A549 (cell line): ENCODE results near the gene PXK. TPM values are rescaled to one million over a fixed set of nuclear protein-coding genes. Genes with fewer than 3 reads are reported as not detected.

ENCODE experiments used
- ATAC-seq, 2 experiments: fragments of 200-7000 bp in 1 of 2; fragments of >200 bp in 1 of 2; cut with Nextera tagmentation in 1 of 2; cut with Tn5 transposase in 1 of 2; 3 replicates each; pipeline versions ENCODE4 v1.8.0 to v1.9.1; 2018 to 2020; ENCODE audit warnings: mild to moderate bottlenecking in 1 of 2, moderate library complexity in 1 of 2
- CTCF ChIA-PET: fragments of 300-600 bp; sonication (Branson Sonifier 250); formaldehyde crosslinking; extraction: SDS; loops from one replicate; lab custom pipeline; 2021; ENCODE audit warnings: antibody characterized with exemption, inconsistent platforms; lab: Yijun Ruan, JAX
- POLR2A ChIA-PET: fragments of 350-600 bp; formaldehyde crosslinking; extraction: SDS; loops from one replicate; lab custom pipeline; 2021; ENCODE audit warnings: antibody characterized with exemption, inconsistent platforms; lab: Yijun Ruan, JAX
- DNase-seq, 2 experiments: peaks; one replicate each; pipeline versions ENCODE4 v3.0.0 to v3.0.0-alpha.2; 2011 to 2016; ENCODE audit warnings: low read depth in 1 of 2, low spot score in 1 of 2
- FAIRE-seq: peaks from 2 replicates; lab custom pipeline; 2011; peaks lifted over from hg19 to GRCh38; lab: Jason Lieb, UNC
- H3K27ac ChIP-seq, 2 experiments: fragments of >200 bp; sonication (Bioruptor Twin); formaldehyde crosslinking; 3 replicates each; pipeline ENCODE4 v1.5.1; 2016 to 2017
- H3K4me1 ChIP-seq: fragments of >200 bp; sonication (Bioruptor Twin); formaldehyde crosslinking; 3 replicates; pipeline ENCODE4 v1.6.1; 2016
- H3K4me2 ChIP-seq: fragments of >200 bp; sonication (Bioruptor Twin); formaldehyde crosslinking; 3 replicates; pipeline ENCODE4 v1.6.1; 2016
- H3K4me3 ChIP-seq: fragments of >200 bp; sonication (Bioruptor Twin); formaldehyde crosslinking; 3 replicates; pipeline ENCODE4 v1.5.1; 2016
- H3K9me3 ChIP-seq: fragments of >200 bp; sonication (Bioruptor Twin); formaldehyde crosslinking; 3 replicates; pipeline ENCODE4 v1.6.1; 2016
- CEBPB ChIP-seq, 2 experiments: fragments of >200 bp in 1 of 2; sonication (Bioruptor Twin) in 1 of 2; formaldehyde crosslinking in 1 of 2; IDR thresholded peaks; 2 replicates each; pipeline ENCODE4 v1.6.1; 2012 to 2016
- CHD2 ChIP-seq: fragments of 150-350 bp; IDR thresholded peaks from 2 replicates; pipeline ENCODE4 v1.6.1; 2014; ENCODE audit warnings: low read length; ENCODE audit not compliant: partially characterized antibody
- EP300 ChIP-seq, 2 experiments: fragments of >200 bp; sonication (Bioruptor Twin); formaldehyde crosslinking; IDR thresholded peaks; 2 replicates in 1 of 2; 3 replicates in 1 of 2; pipeline ENCODE4 v1.6.1; 2016 to 2017
- ESRRA ChIP-seq: fragments of 150-350 bp; IDR thresholded peaks from 2 replicates; pipeline ENCODE4 v1.6.1; 2014; ENCODE audit warnings: mild to moderate bottlenecking, low read length, borderline replicate concordance
- FOSL2 ChIP-seq, 2 experiments: fragments of 450-650 bp in 1 of 2; fragments of >200 bp in 1 of 2; sonication (Bioruptor Twin) in 1 of 2; formaldehyde crosslinking; IDR thresholded peaks; 2 replicates each; pipeline versions ENCODE4 v1.5.0 to v1.6.1; 2016 to 2020; ENCODE audit warnings: mild to moderate bottlenecking in 1 of 2, moderate library complexity in 1 of 2
- FOXS1 ChIP-seq: fragments of 250-450 bp; sonication (Bioruptor Pico); IDR thresholded peaks from 2 replicates; pipeline ENCODE4 v1.5.0; 2020; ENCODE audit warnings: mild to moderate bottlenecking, moderate library complexity
- HEYL ChIP-seq: fragments of 250-450 bp; sonication (Bioruptor Pico); IDR thresholded peaks from 2 replicates; pipeline ENCODE4 v1.8.0; 2021; ENCODE audit warnings: mild to moderate bottlenecking, moderate library complexity
- JUN ChIP-seq, 2 experiments: fragments of >200 bp; sonication (Bioruptor Twin); formaldehyde crosslinking; IDR thresholded peaks; 2 replicates in 1 of 2; 3 replicates in 1 of 2; pipeline ENCODE4 v1.6.1; 2016 to 2017
- JUNB ChIP-seq: fragments of >200 bp; sonication (Bioruptor Twin); formaldehyde crosslinking; IDR thresholded peaks from 2 replicates; pipeline ENCODE4 v1.6.1; 2016
- KDM1A ChIP-seq: fragments of 200-600 bp; sonication (generic); IDR thresholded peaks from 2 replicates; pipeline ENCODE4 v1.6.1; 2016; ENCODE audit warnings: low read depth, mild to moderate bottlenecking
- KDM5A ChIP-seq: fragments of 200-600 bp; sonication (generic); IDR thresholded peaks from 2 replicates; pipeline ENCODE4 v1.6.1; 2016; ENCODE audit warnings: antibody characterized with exemption, mild to moderate bottlenecking
- MYC ChIP-seq: IDR thresholded peaks from 2 replicates; pipeline ENCODE4 v1.6.1; 2012; ENCODE audit warnings: mild to moderate bottlenecking, inconsistent platforms, low read length, improper control_type of control experiment, borderline replicate concordance
- NFE2L2 ChIP-seq: fragments of 150-350 bp; conservative IDR thresholded peaks from 2 replicates; pipeline ENCODE4 v1.6.1; 2014; ENCODE audit warnings: low read length
- NPAS2 ChIP-seq: fragments of 250-450 bp; sonication (Bioruptor Pico); IDR thresholded peaks from 2 replicates; pipeline ENCODE4 v1.8.0; 2022; ENCODE audit warnings: mild to moderate bottlenecking, moderate library complexity, borderline replicate concordance
- NR3C1 ChIP-seq: fragments of >200 bp; sonication (Bioruptor Twin); formaldehyde crosslinking; IDR thresholded peaks from 3 replicates; pipeline ENCODE4 v1.6.1; 2017
- RFX5 ChIP-seq: fragments of 450-650 bp; IDR thresholded peaks from 2 replicates; pipeline ENCODE4 v1.7.1; 2014; ENCODE audit warnings: antibody characterized with exemption, mild to moderate bottlenecking, moderate library complexity
- SMC3 ChIP-seq: fragments of >200 bp; sonication (Bioruptor Twin); formaldehyde crosslinking; IDR thresholded peaks from 3 replicates; pipeline ENCODE4 v1.6.1; 2018; ENCODE audit warnings: inconsistent platforms
- SREBF2 ChIP-seq: fragments of 450-650 bp; IDR thresholded peaks from 2 replicates; pipeline ENCODE4 v1.6.1; 2014; ENCODE audit warnings: mild to moderate bottlenecking, moderate library complexity
- TFCP2L1 ChIP-seq: fragments of 250-450 bp; sonication (Bioruptor Pico); IDR thresholded peaks from 2 replicates; pipeline ENCODE4 v1.5.0; 2021; ENCODE audit warnings: mild to moderate bottlenecking
- ZC3H11A ChIP-seq: fragments of 450-650 bp; IDR thresholded peaks from 2 replicates; pipeline ENCODE4 v1.6.1; 2014; ENCODE audit warnings: antibody characterized with exemption, mild to moderate bottlenecking
- ZFP36 ChIP-seq: fragments of 450-650 bp; IDR thresholded peaks from 2 replicates; pipeline ENCODE4 v1.6.1; 2014; ENCODE audit warnings: borderline replicate concordance; ENCODE audit not compliant: partially characterized antibody
- ZNF302 ChIP-seq: fragments of 250-450 bp; sonication (Bioruptor Pico); IDR thresholded peaks from 2 replicates; pipeline ENCODE4 v1.9.0; 2021; ENCODE audit warnings: inconsistent platforms, mild to moderate bottlenecking, moderate library complexity
- WGBS: methylation state at CpG from one replicate; pipeline ENCODE4 v1.1.6; 2017; ENCODE audit errors: missing lambda C conversion rate; 5-methylcytosine and 5-hydroxymethylcytosine counted together
- polyA plus RNA-seq, 4 experiments: library from polyadenylated mRNA; depleted of rRNA in 3 of 4; stranded (reverse); fragments of >200 nt; fragmentation: RNase III in 1 of 4; extraction: RNeasy Plus Mini Kit Qiagen cat#74134 plus additional on column Dnase treatment in 1 of 4; gene quantifications; 2 replicates in 3 of 4; 3 replicates in 1 of 4; pipeline ENCODE4 v1.2.3, GENCODE V29; 2011 to 2017
- TF ChIP-seq, protein P1 (sequence below): fragments of 450-650 bp; IDR thresholded peaks from 2 replicates; pipeline ENCODE4 v1.6.1; 2014; ENCODE audit warnings: antibody characterized with exemption
- TF ChIP-seq, protein P2 (sequence below): IDR thresholded peaks from 2 replicates; pipeline ENCODE4 v1.6.1; 2012
- TF ChIP-seq, protein P3 (sequence below): fragments of >200 bp; sonication (Bioruptor Twin); formaldehyde crosslinking; IDR thresholded peaks from 3 replicates; pipeline ENCODE4 v1.5.1; 2016
- TF ChIP-seq, protein P4 (sequence below): fragments of 250-450 bp; sonication (Bioruptor Pico); IDR thresholded peaks from 2 replicates; pipeline ENCODE4 v1.5.0; 2021; ENCODE audit warnings: mild to moderate bottlenecking, moderate library complexity, borderline replicate concordance
- TF ChIP-seq, protein P5 (sequence below): IDR thresholded peaks from 2 replicates; pipeline ENCODE4 v1.6.1; 2012
- TF ChIP-seq, protein P6 (sequence below): fragments of >200 bp; sonication (Bioruptor Twin); formaldehyde crosslinking; IDR thresholded peaks from 3 replicates; pipeline ENCODE4 v1.6.1; 2016

Gene PXK
- polyA plus RNA-seq, 2 of the 4 experiments (the other 2 are of a cell fraction), result 4.4 to 10.5 TPM

DNA sequence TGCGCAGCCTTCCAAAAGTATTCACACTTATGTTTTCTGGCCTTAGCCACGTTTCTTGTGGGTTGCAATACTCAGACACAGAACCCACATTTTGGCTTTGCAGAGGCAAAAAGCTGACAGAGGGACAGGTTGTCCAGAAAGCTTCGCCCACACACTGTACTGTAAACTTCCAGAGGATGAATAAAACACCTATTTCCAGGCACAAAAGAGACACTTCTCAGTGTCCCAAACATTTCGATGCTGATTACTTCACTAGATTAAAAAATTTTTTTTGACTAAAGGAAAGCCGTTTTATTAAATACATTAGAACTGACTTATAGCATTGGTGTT, 131.2 kb downstream of the PXK start:
- DNase-seq, result no peak
- peaks cover 21% of the 10 kb centered on the region; the same call in 2 of the 3 replicates for H3K4me1 ChIP-seq
- POLR2A ChIA-PET, result no interaction called here
- WGBS, result 23% methylated on average over 5 of the region's 5 CpGs
- peak overlapping the region; percentile 68 to 75 for H3K27ac ChIP-seq
- no peak; a peak in 1 of 6 replicates for ATAC-seq
- FAIRE-seq, result no peak
- CTCF ChIA-PET, result interaction anchor here (0.6 to 3.0 kb wide), 28 partner anchors 9 to 261 kb away, joined by 3 to 24 read pairs (median 4); partner anchors contain the start of gene KCTD6
- TF ChIP-seq MYC, result no peak
- no peak for TF ChIP-seq FOXS1 (CRISPR knock-in tag)
- TF ChIP-seq ZFP36, result no peak
- TF ChIP-seq JUNB, result no peak
- no peak for TF ChIP-seq FOSL2 (IDR thresholded peaks at IDR 0.05)
- no peak for TF ChIP-seq FOSL2 (CRISPR knock-in tag; IDR thresholded peaks at IDR 0.05)
- TF ChIP-seq, protein P1, sequence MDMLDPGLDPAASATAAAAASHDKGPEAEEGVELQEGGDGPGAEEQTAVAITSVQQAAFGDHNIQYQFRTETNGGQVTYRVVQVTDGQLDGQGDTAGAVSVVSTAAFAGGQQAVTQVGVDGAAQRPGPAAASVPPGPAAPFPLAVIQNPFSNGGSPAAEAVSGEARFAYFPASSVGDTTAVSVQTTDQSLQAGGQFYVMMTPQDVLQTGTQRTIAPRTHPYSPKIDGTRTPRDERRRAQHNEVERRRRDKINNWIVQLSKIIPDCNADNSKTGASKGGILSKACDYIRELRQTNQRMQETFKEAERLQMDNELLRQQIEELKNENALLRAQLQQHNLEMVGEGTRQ, result peak; percentile 36
- TF ChIP-seq ZC3H11A, result 0 out of 2 replicates have a peak, but pooled peaks have one; percentile 11
- TF ChIP-seq EP300 (IDR thresholded peaks at IDR 0.05), result no peak
- TF ChIP-seq CEBPB (IDR thresholded peaks at IDR 0.05), result no peak
- TF ChIP-seq ZNF302 (CRISPR knock-in tag), result no peak
- no peak for TF ChIP-seq ESRRA
- no peak for TF ChIP-seq CHD2
- no peak for TF ChIP-seq NPAS2 (CRISPR knock-in tag)
- no peak for TF ChIP-seq KDM1A
- no peak for TF ChIP-seq SREBF2
- no peak for TF ChIP-seq HEYL (CRISPR knock-in tag)
- TF ChIP-seq KDM5A, result no peak
- no peak for TF ChIP-seq SMC3
- no peak for TF ChIP-seq JUN (IDR thresholded peaks at IDR 0.05)
- TF ChIP-seq, protein P2, sequence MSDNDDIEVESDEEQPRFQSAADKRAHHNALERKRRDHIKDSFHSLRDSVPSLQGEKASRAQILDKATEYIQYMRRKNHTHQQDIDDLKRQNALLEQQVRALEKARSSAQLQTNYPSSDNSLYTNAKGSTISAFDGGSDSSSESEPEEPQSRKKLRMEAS, result peak; percentile 77; the same call in 1 of the 2 replicates
- TF ChIP-seq TFCP2L1 (CRISPR knock-in tag), result no peak
- TF ChIP-seq, protein P3, sequence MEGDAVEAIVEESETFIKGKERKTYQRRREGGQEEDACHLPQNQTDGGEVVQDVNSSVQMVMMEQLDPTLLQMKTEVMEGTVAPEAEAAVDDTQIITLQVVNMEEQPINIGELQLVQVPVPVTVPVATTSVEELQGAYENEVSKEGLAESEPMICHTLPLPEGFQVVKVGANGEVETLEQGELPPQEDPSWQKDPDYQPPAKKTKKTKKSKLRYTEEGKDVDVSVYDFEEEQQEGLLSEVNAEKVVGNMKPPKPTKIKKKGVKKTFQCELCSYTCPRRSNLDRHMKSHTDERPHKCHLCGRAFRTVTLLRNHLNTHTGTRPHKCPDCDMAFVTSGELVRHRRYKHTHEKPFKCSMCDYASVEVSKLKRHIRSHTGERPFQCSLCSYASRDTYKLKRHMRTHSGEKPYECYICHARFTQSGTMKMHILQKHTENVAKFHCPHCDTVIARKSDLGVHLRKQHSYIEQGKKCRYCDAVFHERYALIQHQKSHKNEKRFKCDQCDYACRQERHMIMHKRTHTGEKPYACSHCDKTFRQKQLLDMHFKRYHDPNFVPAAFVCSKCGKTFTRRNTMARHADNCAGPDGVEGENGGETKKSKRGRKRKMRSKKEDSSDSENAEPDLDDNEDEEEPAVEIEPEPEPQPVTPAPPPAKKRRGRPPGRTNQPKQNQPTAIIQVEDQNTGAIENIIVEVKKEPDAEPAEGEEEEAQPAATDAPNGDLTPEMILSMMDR, result no peak
- H3K9me3 ChIP-seq, result no peaks in the 10 kb centered on the region
- peak overlapping the region; percentile 79 for H3K4me2 ChIP-seq
- H3K4me3 ChIP-seq, result no peak overlapping the region

DNA sequence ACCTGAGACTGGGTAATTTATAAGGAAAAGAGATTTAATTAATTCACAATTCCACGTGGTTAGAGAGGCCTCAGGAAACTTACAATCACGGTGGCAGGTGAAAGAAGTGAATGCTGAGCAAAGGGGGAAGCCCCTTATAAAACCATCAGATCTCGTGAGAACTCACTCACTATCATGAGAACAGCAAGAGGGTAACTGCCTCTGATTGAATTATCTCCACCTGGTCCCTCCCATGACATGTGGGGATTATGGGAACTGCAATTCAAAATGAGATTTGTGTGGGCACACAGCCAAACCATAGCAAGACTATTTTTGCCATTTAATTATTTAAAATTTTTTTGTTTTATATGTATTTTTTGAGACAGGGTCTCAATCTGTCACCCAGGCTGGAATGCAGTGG, 132.2 kb downstream of the PXK start:
- no peak for DNase-seq
- Histone ChIP-seq H3K9me3 (no peaks in the 10 kb centered on the region), H3K4me3 (no peak overlapping the region), H3K4me2 (no peak overlapping the region), H3K4me1 (peaks cover 29% of the 10 kb centered on the region), H3K27ac (peak overlapping the region in 1 of 2 experiments; percentile 71; a peak in 3 of 6 replicates)
- FAIRE-seq, result no peak
- POLR2A ChIA-PET, result no interaction called here
- CTCF ChIA-PET, result interaction anchor here (1.7 to 3.0 kb wide), 4 partner anchors 19 to 64 kb away, joined by 4 to 18 read pairs (median 9); no protein-coding TSS in a partner anchor
- no peak for ATAC-seq
- 67% methylated on average over 3 of the region's 3 CpGs for WGBS
- TF ChIP-seq RFX5 (no peak), NFE2L2 (no peak), NR3C1 (no peak), FOSL2 (IDR thresholded peaks at IDR 0.05) (no peak), FOSL2 (CRISPR knock-in tag; IDR thresholded peaks at IDR 0.05) (no peak), CEBPB (IDR thresholded peaks at IDR 0.05) (no peak), SMC3 (no peak)
- TF ChIP-seq, protein P4, sequence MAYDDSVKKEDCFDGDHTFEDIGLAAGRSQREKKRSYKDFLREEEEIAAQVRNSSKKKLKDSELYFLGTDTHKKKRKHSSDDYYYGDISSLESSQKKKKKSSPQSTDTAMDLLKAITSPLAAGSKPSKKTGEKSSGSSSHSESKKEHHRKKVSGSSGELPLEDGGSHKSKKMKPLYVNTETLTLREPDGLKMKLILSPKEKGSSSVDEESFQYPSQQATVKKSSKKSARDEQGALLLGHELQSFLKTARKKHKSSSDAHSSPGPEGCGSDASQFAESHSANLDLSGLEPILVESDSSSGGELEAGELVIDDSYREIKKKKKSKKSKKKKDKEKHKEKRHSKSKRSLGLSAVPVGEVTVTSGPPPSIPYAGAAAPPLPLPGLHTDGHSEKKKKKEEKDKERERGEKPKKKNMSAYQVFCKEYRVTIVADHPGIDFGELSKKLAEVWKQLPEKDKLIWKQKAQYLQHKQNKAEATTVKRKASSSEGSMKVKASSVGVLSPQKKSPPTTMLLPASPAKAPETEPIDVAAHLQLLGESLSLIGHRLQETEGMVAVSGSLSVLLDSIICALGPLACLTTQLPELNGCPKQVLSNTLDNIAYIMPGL, result no peak
- TF ChIP-seq, protein P5, sequence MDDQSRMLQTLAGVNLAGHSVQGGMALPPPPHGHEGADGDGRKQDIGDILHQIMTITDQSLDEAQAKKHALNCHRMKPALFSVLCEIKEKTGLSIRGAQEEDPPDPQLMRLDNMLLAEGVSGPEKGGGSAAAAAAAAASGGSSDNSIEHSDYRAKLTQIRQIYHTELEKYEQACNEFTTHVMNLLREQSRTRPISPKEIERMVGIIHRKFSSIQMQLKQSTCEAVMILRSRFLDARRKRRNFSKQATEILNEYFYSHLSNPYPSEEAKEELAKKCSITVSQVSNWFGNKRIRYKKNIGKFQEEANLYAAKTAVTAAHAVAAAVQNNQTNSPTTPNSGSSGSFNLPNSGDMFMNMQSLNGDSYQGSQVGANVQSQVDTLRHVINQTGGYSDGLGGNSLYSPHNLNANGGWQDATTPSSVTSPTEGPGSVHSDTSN, result no peak
- TF ChIP-seq, protein P6, sequence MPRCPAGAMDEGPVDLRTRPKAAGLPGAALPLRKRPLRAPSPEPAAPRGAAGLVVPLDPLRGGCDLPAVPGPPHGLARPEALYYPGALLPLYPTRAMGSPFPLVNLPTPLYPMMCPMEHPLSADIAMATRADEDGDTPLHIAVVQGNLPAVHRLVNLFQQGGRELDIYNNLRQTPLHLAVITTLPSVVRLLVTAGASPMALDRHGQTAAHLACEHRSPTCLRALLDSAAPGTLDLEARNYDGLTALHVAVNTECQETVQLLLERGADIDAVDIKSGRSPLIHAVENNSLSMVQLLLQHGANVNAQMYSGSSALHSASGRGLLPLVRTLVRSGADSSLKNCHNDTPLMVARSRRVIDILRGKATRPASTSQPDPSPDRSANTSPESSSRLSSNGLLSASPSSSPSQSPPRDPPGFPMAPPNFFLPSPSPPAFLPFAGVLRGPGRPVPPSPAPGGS, result no peak
